HG03571 (cell line): ENCODE results near the gene MGST2.

Experiments
- ATAC-seq: cut with Tn5 transposase; IDR thresholded peaks from one replicate; pipeline ENCODE4 v1.9.1; 2021; ENCODE audit not compliant: unreplicated experiment

MGST2 gene

GRCh38 chr4:139700568-139700967, 34.9 kb downstream of the MGST2 start:
- no peak for ATAC-seq

- ATAC-seq: no peak
These were observed 39.4 kb downstream of the MGST2 start for GRCh38 chr4:139704915-139705485.

DNA sequence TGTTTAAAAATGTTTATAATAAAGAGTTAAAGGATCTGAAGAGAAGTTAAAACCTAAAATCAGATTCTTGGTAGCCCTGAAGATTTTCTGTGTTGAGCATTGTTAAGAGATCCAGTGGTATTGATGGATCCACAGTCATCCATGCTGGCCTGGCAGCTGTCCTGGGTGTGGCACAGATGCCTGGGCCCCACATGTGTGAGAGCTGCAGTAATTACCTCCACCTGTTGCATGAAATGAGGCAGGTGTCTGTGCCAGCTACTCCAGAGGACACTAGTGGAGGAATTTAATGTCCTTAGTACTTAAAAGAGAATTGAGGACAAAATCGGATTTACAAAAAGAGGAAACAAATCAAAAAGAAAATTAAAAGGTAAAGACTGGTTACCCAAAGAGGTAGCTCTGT, 44.0 kb downstream of the MGST2 start:
- no peak for ATAC-seq

DNA sequence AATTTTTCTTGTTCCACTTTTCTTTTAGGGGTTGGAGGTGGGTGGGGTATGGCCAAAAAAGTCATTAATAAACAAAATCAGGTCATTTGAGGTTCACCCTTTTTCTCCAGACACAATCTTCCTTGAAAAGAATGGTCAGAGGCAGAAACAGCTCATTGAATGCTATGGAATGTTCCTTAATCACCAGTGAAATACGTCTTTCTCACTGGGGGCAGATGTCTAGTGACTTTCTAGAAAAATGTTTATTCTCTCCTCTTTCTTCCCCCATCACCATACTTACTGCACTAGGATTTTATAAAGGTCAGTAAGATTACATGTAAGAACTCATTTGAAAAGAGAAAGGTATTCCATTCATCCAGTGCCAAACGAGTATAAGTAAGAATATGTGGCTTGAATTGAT, 44.5 kb downstream of the MGST2 start:
- ATAC-seq: no peak

- ATAC-seq: no peak
These were observed 45.8 kb downstream of the MGST2 start for GRCh38 chr4:139711461-139711860.

DNA sequence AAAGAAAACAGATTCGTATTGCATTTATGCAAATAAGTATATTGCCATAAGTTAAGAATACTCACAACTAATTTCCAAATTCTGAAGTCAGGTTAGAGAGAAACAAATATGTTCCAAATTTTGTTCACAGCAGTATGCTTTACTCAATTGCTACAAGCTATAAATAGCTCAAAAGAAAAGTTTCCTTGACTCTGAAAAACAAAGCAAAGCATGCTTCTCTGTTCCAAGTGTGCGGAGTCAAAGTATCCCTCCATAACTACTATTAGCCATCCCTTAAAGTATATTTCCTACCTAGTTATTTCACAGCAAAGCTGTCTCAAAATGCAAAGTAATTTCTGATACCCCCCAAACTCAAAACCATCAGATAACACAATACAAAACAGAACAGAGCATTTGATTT, 47.3 kb downstream of the MGST2 start:
- ATAC-seq: no peak

GRCh38 chr4:139715746-139716391, 50.2 kb downstream of the MGST2 start:
- no peak for ATAC-seq

- no peak for ATAC-seq
These were observed 52.7 kb downstream of the MGST2 start for GRCh38 chr4:139718358-139718757.

DNA sequence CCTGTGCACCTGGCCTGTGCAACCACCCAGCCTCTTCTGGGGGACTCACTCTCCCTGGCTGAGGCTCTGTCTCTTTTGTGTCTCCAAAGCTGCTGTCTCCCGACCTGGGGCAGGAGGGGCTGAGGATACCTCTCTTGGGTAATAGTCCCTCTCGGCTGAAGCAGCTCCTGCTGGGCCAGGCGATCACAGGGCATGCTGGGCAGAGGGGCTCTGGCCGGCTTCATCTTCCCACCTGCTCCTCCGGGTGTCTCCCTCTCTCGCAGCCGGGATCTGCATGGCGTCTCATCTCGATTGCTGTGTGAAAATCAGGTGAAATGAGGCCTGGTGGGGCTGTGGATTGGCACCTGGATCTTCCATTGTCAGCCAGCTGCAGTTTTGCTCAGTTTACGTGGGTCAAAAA, 53.2 kb downstream of the MGST2 start:
- ATAC-seq: no peak

DNA sequence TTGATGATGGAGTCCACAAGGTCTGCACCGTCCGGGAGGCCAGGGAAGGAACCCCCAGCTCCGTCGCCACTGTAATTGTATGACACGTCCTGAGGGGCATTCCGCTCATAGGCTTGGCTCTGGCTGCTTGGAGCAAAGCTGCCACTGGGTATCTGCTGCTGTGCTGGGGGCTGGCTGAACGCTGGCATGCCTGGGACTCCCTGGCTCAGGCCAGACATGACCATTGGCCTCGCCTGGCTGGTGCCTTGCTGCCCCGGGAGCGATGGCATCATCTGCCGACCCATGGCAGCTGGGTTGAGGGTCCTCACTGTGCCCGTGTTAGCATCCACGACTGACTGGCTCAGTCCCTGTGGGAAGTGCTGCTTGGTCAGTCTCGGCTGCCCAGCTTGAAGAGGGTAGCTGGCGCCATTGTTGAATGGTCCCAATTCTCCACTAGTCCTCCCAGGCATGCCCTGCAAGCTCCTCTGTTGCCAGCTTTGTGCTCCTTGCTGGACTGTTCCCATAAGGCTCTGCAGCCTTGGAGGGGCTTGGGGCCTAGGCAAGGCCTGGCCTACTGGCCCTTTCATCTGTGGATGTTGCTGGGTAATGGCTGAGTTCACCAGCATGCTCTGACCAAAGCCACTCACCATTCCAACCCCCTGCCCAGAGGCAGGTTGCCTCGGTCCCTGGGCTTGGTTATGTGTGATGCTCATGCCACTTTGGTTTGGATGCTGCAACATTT, 53.9 kb downstream of the MGST2 start:
- no peak for ATAC-seq

GRCh38 chr4:139720806-139721205, 55.2 kb downstream of the MGST2 start:
- ATAC-seq: no peak

- no peak for ATAC-seq
These were observed 56.2 kb downstream of the MGST2 start for GRCh38 chr4:139721789-139722188.

GRCh38 chr4:139725236-139725635, 59.6 kb downstream of the MGST2 start:
- no peak for ATAC-seq

DNA sequence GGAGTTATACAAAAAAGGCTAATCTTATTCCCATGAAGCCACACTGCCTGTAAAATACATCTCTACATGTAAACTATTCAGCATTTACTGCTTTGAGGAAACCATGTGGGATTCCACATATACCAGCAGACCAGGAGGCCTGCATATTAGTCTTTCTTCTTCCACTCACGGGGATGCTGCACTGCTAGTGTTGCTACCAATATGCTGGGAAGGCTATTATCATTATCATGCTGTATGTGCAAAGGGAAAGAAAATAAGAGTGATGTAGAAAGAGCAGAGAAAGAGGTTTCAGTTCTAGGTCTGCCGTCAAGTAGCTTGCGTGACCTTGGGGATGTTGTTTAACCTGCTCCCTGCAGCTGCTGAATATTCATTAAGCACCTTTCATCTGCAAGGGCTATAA, 61.0 kb downstream of the MGST2 start:
- ATAC-seq: no peak

GRCh38 chr4:139728146-139728545, 62.5 kb downstream of the MGST2 start:
- no peak for ATAC-seq

- ATAC-seq: no peak
These were observed 63.2 kb downstream of the MGST2 start for GRCh38 chr4:139728840-139729239.

DNA sequence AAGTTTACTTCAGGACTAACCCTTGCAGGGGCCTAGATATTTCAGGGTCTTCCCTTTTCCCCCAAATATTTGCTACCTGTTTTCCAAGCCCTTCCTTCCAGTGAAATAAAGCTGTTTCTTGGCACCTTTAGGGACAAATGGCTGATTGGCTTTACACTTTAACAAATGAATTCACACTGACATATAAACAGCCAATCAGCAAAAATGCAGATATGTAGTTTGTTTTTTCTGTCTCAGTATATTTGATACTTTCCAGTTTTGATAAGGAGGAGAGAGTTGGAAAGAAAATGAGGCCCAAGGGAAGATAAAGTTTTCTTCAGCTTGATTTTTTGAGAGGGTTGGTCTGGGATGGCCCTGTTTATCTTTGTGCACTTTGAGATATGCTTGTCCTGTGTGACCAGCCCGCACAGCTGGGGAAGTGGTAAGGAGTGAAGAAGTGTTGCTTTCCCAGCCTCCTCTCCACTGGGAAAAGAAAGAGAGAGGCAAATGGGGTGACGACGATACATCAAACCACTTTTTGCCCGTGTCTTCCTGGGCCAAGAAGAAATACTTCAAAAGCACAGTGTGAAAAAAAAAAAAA, 67.5 kb downstream of the MGST2 start:
- no peak for ATAC-seq

DNA sequence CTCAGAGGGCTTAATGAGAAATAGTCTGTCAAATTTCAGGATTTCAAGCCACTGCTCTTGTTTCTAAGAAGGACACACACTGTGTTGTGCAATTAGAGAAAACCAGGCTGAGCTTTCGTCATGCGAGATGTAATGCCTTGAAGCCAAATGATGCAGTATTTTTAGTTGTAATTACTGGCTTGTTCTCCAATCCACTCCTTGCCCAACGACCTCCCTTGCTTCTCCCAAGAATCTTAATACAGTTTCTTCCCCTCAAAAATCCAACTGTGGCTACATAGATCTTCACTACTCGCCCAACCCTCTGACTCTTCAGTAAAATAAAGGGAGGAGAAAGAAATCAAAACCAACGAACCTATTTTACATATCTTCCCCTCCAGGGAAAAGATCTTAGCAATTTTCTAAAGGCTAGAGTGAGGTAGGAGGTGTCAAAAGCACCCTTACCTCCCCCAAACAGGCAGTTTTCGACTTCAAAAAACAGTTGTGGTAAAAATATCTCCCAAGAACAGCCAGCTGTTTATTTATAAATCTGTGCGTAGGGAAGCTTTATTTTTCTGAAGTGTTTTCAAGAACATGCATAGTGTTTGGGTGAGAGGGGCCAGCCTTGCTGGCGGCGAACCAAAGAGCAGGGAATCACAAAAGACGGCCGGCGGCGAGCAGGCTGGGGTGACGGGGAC, 68.7 kb downstream of the MGST2 start:
- ATAC-seq: no peak

GRCh38 chr4:139734875-139735380, 69.3 kb downstream of the MGST2 start:
- peak; percentile 43 for ATAC-seq

GRCh38 chr4:139735381-139736273, 70.0 kb downstream of the MGST2 start:
- no peak for ATAC-seq
